KMS-11 (cell line): ENCODE results near the gene TMEM184B.

Source experiments
- H2AFZ ChIP-seq: fragments of 200-600 bp; sonication (generic); 2 replicates; pipeline ENCODE4 v1.6.1; 2016; ENCODE audit warnings: antibody characterized with exemption, mixed run types, low read depth
- H3K27ac ChIP-seq: fragments of 200-600 bp; sonication (generic); 2 replicates; pipeline ENCODE4 v1.6.1; 2016; ENCODE audit warnings: mild to moderate bottlenecking, mixed run types
- H3K27me3 ChIP-seq: fragments of 200-600 bp; sonication (generic); 2 replicates; pipeline ENCODE4 v1.6.1; 2017; ENCODE audit warnings: mild to moderate bottlenecking, low read depth, mixed run types, moderate library complexity; ENCODE audit not compliant: insufficient read depth
- H3K36me3 ChIP-seq: fragments of 200-600 bp; sonication (generic); 2 replicates; pipeline ENCODE4 v1.6.1; 2017; ENCODE audit warnings: mild to moderate bottlenecking, mixed run types; ENCODE audit not compliant: insufficient read depth
- H3K4me1 ChIP-seq: fragments of 200-600 bp; sonication (generic); 2 replicates; pipeline ENCODE4 v1.6.1; 2016; ENCODE audit warnings: mild to moderate bottlenecking, low read depth, mixed run types; ENCODE audit not compliant: poor library complexity, severe bottlenecking
- H3K4me2 ChIP-seq: fragments of 200-600 bp; sonication (generic); 2 replicates; pipeline ENCODE4 v1.7.0; 2016; ENCODE audit warnings: mild to moderate bottlenecking, mixed run types
- H3K4me3 ChIP-seq: fragments of 200-600 bp; sonication (generic); IDR thresholded peaks from 2 replicates; pipeline ENCODE4 v1.6.1; 2017; ENCODE audit warnings: low read depth, low read length, mixed read lengths; ENCODE audit not compliant: insufficient read depth
- H3K79me2 ChIP-seq: fragments of 200-600 bp; sonication (generic); 2 replicates; pipeline ENCODE4 v1.6.1; 2016; ENCODE audit warnings: low read depth, mixed run types; ENCODE audit not compliant: insufficient read depth
- H3K9ac ChIP-seq: fragments of 200-600 bp; sonication (generic); 2 replicates; pipeline ENCODE4 v1.6.1; 2016; ENCODE audit warnings: mild to moderate bottlenecking, mixed run types
- H4K20me1 ChIP-seq: fragments of 200-600 bp; sonication (generic); 2 replicates; pipeline ENCODE4 v1.6.1; 2016; ENCODE audit warnings: mild to moderate bottlenecking, mixed run types; ENCODE audit not compliant: insufficient read depth
- TF ChIP-seq, protein P1 (sequence below): fragments of 200-600 bp; sonication (generic); conservative IDR thresholded peaks from 2 replicates; pipeline ENCODE4 v1.6.1; 2017; ENCODE audit warnings: low read depth, mild to moderate bottlenecking, antibody characterized with exemption, low read length, moderate library complexity, mixed read lengths

The TMEM184B gene

DNA sequence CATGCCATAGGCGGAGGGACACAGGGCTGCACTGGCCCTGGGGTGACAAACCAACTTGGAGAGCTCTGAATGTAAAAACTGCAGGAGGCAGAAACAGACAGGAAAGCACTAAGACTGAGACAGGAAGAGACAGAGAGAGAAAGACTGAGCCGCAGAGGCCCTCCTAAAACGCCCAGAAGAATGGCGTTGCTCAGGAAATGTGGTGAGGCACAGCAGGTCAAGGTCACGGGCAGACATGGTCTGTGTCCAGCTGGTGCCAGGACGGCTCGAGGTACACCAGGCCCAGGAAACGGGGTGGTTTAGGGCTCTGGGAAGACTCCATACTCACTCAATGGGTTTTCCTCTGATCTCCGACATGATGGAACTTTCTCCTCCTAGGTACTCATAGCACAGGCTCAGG, 41.9 kb downstream of the TMEM184B start:
- H3K4me1 ChIP-seq: peaks cover 11% of the 10 kb centered on the region
- no peak overlapping the region for H3K9ac ChIP-seq
- H3K27ac ChIP-seq: no peak overlapping the region
- TF ChIP-seq, protein P1, sequence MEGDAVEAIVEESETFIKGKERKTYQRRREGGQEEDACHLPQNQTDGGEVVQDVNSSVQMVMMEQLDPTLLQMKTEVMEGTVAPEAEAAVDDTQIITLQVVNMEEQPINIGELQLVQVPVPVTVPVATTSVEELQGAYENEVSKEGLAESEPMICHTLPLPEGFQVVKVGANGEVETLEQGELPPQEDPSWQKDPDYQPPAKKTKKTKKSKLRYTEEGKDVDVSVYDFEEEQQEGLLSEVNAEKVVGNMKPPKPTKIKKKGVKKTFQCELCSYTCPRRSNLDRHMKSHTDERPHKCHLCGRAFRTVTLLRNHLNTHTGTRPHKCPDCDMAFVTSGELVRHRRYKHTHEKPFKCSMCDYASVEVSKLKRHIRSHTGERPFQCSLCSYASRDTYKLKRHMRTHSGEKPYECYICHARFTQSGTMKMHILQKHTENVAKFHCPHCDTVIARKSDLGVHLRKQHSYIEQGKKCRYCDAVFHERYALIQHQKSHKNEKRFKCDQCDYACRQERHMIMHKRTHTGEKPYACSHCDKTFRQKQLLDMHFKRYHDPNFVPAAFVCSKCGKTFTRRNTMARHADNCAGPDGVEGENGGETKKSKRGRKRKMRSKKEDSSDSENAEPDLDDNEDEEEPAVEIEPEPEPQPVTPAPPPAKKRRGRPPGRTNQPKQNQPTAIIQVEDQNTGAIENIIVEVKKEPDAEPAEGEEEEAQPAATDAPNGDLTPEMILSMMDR: no peak
- no peaks in the 10 kb centered on the region for H3K27me3 ChIP-seq
- no peak overlapping the region for H2AFZ ChIP-seq
- no peaks in the 10 kb centered on the region for H4K20me1 ChIP-seq
- H3K36me3 ChIP-seq: no peaks in the 10 kb centered on the region
- no peak overlapping the region for H3K4me2 ChIP-seq
- H3K4me3 ChIP-seq: no peak overlapping the region
- no peaks in the 10 kb centered on the region for H3K79me2 ChIP-seq

DNA sequence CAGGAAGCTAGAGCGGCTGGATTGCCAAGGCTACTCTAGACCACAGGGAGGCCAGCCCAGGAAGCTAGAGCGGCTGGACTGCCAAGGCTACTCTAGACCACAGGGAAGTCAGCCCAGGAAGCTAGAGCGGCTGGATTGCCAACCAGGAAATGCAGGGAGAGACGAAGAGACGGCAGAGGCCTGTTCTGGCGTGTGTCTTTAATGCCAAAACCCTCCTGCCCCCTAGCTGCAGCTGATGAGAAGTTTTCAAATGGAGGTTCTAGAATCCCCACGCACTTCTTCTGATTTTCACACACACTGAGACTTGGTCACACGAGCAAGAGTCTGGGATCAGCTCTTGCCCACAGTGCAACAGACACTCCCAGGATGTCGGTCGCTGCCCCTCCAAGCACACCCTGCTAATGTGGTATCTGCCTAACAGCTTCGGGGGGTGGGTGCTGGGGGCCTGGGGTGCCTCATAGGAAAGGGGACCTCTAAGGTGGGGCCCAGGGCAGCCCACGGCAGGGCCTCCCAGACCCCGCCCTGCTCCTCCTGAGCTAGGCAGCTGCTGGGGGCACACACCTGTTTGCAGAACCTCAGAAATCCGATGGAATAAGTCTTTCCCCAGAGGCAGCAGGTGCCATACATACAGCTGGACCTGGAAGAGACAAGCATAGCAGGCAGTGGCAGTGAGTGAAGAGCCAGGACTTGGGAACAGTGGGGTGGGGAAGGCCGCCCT, 42.5 kb downstream of the TMEM184B start:
- H3K4me3 ChIP-seq: no peak overlapping the region
- H3K4me2 ChIP-seq: no peak overlapping the region
- no peak overlapping the region for H3K9ac ChIP-seq
- H4K20me1 ChIP-seq: no peaks in the 10 kb centered on the region
- H3K36me3 ChIP-seq: no peaks in the 10 kb centered on the region
- H3K79me2 ChIP-seq: no peaks in the 10 kb centered on the region
- no peak overlapping the region for H2AFZ ChIP-seq
- no peaks in the 10 kb centered on the region for H3K27me3 ChIP-seq
- TF ChIP-seq, protein P1: 0 out of 2 replicates have a peak, but pooled peaks have one; percentile 23
- H3K4me1 ChIP-seq: peaks cover 11% of the 10 kb centered on the region
- no peak overlapping the region for H3K27ac ChIP-seq

DNA sequence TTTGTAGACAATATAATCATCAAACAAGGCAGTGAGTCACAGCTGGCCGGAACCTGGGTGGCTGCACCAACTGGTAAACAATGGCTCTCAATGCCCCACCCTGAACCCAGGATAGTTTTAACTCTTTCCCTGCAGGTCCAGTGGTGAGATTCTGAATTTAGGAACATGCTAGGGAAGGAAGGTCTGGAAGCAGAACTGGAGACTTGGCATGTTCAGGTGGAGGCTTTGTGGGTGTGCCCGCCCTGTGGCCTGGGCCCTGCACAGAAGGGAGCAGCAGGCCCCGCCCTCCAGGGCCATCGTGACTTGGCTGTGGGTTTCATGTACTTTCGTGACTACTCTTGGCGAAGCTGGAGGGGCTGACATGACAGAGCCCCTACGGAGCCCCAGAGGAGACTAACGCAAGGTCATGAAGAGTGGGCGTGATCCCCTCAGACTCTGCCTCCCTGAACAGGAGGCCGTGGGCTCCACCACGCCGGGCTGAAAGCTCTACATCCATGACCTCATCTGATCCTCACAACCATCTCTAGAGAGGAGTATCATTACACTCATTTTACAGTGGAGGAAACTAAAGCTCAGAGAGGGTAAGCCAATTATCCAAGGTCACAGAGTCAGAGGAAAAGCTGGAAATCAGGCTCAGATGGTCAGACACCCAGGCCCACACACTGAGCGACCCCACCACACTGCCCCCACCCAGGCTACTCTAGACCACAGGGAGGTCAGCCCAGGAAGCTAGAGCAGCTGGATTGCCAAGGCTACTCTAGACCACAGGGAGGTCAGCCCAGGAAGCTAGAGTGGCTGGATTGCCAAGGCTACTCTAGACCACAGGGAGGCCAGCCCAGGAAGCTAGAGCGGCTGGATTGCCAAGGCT, 43.7 kb downstream of the TMEM184B start:
- H3K27ac ChIP-seq: peak overlapping the region; percentile 26; the same call in 1 of the 2 replicates
- H3K4me3 ChIP-seq: no peak overlapping the region
- H3K79me2 ChIP-seq: no peaks in the 10 kb centered on the region
- TF ChIP-seq, protein P1: no peak
- no peaks in the 10 kb centered on the region for H3K27me3 ChIP-seq
- no peaks in the 10 kb centered on the region for H3K36me3 ChIP-seq
- peaks cover 11% of the 10 kb centered on the region for H3K4me1 ChIP-seq
- H3K4me2 ChIP-seq: peak overlapping the region; percentile 33; the same call in 1 of the 2 replicates
- no peak overlapping the region; the same call in 1 of the 2 replicates for H3K9ac ChIP-seq
- no peaks in the 10 kb centered on the region for H4K20me1 ChIP-seq
- no peak overlapping the region; the same call in 1 of the 2 replicates for H2AFZ ChIP-seq

DNA sequence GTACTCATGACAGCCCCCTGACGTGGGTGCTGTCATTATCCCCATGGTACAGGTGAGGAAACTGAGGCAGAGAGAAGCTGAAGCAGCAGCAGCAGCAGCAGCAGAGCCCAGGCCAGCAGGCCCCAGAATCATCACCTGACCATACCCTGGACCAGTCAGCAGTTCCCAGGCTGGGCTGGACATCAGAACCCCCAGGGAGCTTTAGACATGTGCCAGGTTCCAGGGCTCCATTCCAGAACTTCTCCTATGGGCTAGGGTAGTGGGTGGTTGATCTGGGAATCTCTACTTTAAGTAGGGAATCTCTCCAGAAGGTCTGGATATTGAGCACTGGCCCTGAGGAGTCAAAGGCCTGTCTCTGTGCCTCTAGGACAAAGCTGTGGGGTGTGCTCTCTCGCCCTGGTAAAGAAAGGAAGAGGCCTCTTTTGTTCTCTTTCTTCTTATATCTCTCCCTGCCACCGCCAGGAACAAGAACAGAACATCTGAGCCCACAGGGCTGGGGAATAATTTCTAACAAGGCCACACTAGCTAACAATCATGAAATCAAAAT, 44.4 kb downstream of the TMEM184B start:
- Histone ChIP-seq H2AFZ (no peak overlapping the region), H3K79me2 (no peaks in the 10 kb centered on the region), H3K27me3 (no peaks in the 10 kb centered on the region), H3K36me3 (no peaks in the 10 kb centered on the region), H3K4me2 (peak overlapping the region; percentile 33; the same call in 1 of the 2 replicates), H3K27ac (peak overlapping the region; percentile 26; the same call in 1 of the 2 replicates), H3K4me3 (no peak overlapping the region), H4K20me1 (no peaks in the 10 kb centered on the region), H3K4me1 (peaks cover 11% of the 10 kb centered on the region), H3K9ac (no peak overlapping the region)
- TF ChIP-seq, protein P1: no peak
